ENCODE results near the gene SLC16A9. TPM values are rescaled to one million over a fixed set of nuclear protein-coding genes. Genes with fewer than 3 reads are reported as not detected.

Gene SLC16A9
- total RNA-seq, 4 donors from 2014 or later = 35.6 to 63.8 (median 41.6) TPM

- TF ChIP-seq, protein P1, sequence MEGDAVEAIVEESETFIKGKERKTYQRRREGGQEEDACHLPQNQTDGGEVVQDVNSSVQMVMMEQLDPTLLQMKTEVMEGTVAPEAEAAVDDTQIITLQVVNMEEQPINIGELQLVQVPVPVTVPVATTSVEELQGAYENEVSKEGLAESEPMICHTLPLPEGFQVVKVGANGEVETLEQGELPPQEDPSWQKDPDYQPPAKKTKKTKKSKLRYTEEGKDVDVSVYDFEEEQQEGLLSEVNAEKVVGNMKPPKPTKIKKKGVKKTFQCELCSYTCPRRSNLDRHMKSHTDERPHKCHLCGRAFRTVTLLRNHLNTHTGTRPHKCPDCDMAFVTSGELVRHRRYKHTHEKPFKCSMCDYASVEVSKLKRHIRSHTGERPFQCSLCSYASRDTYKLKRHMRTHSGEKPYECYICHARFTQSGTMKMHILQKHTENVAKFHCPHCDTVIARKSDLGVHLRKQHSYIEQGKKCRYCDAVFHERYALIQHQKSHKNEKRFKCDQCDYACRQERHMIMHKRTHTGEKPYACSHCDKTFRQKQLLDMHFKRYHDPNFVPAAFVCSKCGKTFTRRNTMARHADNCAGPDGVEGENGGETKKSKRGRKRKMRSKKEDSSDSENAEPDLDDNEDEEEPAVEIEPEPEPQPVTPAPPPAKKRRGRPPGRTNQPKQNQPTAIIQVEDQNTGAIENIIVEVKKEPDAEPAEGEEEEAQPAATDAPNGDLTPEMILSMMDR (IDR thresholded peaks at IDR 0.05) = no peak
- no peak for TF ChIP-seq POLR2A (IDR thresholded peaks at IDR 0.05)
- Histone ChIP-seq H3K27me3 (no peaks in the 10 kb centered on the region), H3K4me3 (replicated peaks in 1 of 3) (no peak overlapping the region), H3K9me3 (no peaks in the 10 kb centered on the region), H3K4me1 (peaks cover 23 to 39% of the 10 kb centered on the region in 2 donors), H3K27ac (peak overlapping the region; percentile 42 to 72 (median 58)), H3K36me3 (no peaks in the 10 kb centered on the region)
- intact Hi-C loops (cut with DNase I) = no loop called here
- no peak for DNase-seq
- WGBS, 2 donors = 54 to 56% methylated on average over 3 of the region's 3 CpGs
Observed at GRCh38 chr10:59711871-59712494, 2.3 kb upstream of the SLC16A9 start.

DNA sequence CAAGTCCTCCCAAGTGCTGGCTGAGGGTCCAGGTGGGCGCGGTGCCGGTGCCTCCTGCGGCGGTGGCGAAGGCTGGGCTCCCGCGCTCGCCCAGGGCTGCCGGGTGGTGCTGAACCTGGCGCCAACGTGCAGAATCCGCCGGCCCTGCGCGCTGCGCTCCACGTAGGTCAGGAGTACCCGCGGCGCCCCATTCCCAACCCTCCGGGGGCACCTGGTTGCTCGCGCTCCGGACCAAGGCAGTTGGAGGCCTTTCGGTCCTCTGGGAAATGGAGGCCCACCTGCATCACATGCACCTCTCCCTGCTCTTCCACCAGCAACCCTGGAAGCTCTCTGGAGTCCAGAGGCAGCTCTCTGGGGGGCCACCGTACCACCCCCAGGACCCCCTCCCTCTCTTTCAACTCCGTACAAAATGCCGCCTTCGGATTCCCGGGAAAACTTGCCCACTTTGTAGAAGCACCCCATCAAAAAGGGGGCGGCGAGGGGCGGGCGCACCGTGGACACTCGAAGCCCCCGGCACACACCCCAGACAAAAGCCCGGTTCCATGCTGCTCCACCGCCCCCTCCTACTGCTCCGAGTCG is 745 bp downstream of the SLC16A9 start:
- intact Hi-C loops (cut with DNase I) = no loop called here
- Histone ChIP-seq H3K9me3 (no peaks in the 10 kb centered on the region), H3K27me3 (no peaks in the 10 kb centered on the region), H3K4me1 (peaks cover 17 to 31% of the 10 kb centered on the region in 2 donors), H3K27ac (peak overlapping the region; percentile 68 to 90 (median 84)), H3K4me3 (replicated peaks in 1 of 3) (peak overlapping the region; percentile 53 to 90 (median 61)), H3K36me3 (no peaks in the 10 kb centered on the region)
- WGBS, 2 donors = 0 to 2% methylated on average over 12 to 35 of the region's 42 CpGs
- DNase-seq = peak; percentile 67 to 71
- TF ChIP-seq POLR2A (IDR thresholded peaks at IDR 0.05) = peak in 1 of 2 donors; percentile 42
- TF ChIP-seq, protein P1 (IDR thresholded peaks at IDR 0.05) = no peak

GRCh38 chr10:59706851-59707797 is 2.5 kb downstream of the SLC16A9 start:
- intact Hi-C loops (cut with DNase I) = no loop called here
- Histone ChIP-seq H3K4me3 (replicated peaks in 1 of 3) (no peak overlapping the region), H3K36me3 (no peaks in the 10 kb centered on the region), H3K9me3 (no peaks in the 10 kb centered on the region), H3K27me3 (no peaks in the 10 kb centered on the region), H3K27ac (no peak overlapping the region), H3K4me1 (peaks cover 12 to 15% of the 10 kb centered on the region in 2 donors)
- no peak for TF ChIP-seq POLR2A (IDR thresholded peaks at IDR 0.05)
- TF ChIP-seq, protein P1 (IDR thresholded peaks at IDR 0.05) = no peak
- WGBS, 2 donors = 96 to 97% methylated on average over 8 of the region's 8 CpGs
- DNase-seq = no peak

- H3K27ac ChIP-seq = no peak overlapping the region
- H3K4me3 ChIP-seq (replicated peaks in 1 of 3) = no peak overlapping the region
- TF ChIP-seq, protein P1 (IDR thresholded peaks at IDR 0.05) = no peak
- no peak for TF ChIP-seq POLR2A (IDR thresholded peaks at IDR 0.05)
- no peaks in the 10 kb centered on the region for H3K36me3 ChIP-seq
- no peaks in the 10 kb centered on the region for H3K27me3 ChIP-seq
- intact Hi-C loops (cut with DNase I) = no loop called here
- no peak for DNase-seq
- no peaks in the 10 kb centered on the region for H3K9me3 ChIP-seq
- H3K4me1 ChIP-seq = peaks cover 7 to 8% of the 10 kb centered on the region in 2 donors
Observed at GRCh38 chr10:59705931-59706330, 3.7 kb downstream of the SLC16A9 start.

Data from thyroid gland (tissue), 4 donors.